Loucy (cell line): ENCODE measurements around the gene AACS.

Experiments
- EZH2phosphoT487 ChIP-seq: fragments of 200-600 bp; IDR thresholded peaks from 2 replicates; pipeline ENCODE4 v1.6.1; 2018; ENCODE audit warnings: antibody characterized with exemption, mild to moderate bottlenecking, moderate library complexity, borderline replicate concordance
- TF ChIP-seq, protein P1 (sequence below): fragments of 200-600 bp; sonication (generic); conservative IDR thresholded peaks from 2 replicates; pipeline ENCODE4 v1.5.1; 2014; ENCODE audit warnings: mild to moderate bottlenecking, antibody characterized with exemption, low read length

DNA sequence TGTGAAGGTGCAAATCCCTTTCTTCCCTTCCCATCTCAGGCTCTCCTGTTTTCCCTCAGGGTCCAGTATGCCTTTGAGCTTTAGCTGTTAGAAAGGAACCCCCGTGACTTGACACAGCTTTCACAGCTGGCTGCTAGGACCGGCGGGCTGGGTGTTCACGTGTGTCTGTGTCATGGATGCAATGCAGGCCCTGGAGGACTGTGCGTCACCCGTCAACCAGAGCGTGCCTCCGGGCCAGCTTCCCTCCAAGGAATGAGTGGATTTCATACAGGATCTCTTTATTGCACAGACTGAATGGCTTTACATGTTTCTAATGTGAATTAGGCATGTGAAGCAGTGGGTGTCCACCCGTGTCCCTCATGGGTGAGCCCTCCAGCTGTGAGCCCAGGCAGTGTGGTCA is 77.4 kb downstream of the AACS start:
- TF ChIP-seq, protein P1, sequence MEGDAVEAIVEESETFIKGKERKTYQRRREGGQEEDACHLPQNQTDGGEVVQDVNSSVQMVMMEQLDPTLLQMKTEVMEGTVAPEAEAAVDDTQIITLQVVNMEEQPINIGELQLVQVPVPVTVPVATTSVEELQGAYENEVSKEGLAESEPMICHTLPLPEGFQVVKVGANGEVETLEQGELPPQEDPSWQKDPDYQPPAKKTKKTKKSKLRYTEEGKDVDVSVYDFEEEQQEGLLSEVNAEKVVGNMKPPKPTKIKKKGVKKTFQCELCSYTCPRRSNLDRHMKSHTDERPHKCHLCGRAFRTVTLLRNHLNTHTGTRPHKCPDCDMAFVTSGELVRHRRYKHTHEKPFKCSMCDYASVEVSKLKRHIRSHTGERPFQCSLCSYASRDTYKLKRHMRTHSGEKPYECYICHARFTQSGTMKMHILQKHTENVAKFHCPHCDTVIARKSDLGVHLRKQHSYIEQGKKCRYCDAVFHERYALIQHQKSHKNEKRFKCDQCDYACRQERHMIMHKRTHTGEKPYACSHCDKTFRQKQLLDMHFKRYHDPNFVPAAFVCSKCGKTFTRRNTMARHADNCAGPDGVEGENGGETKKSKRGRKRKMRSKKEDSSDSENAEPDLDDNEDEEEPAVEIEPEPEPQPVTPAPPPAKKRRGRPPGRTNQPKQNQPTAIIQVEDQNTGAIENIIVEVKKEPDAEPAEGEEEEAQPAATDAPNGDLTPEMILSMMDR: no peak
- no peak for TF ChIP-seq EZH2phosphoT487
